Stimulated activated CD8-positive, alpha-beta memory T cell treated with anti-CD3 and anti-CD28 coated beads, Interleukin-7, amount 100 ng/mL, for 48 hours (primary cell): ENCODE results near the gene SORCS2.

ENCODE experiments used
- DNase-seq, 2 donors: peaks; one replicate each; pipeline ENCODE4 v3.0.0-alpha.2; 2020; ENCODE audit warnings: low read depth in 1 of 2; ENCODE audit errors: extremely low read depth in 1 of 2

Gene SORCS2

GRCh38 chr4:7733801-7734650 lies 541.7 kb downstream of the SORCS2 start:
- no peak for DNase-seq

DNA sequence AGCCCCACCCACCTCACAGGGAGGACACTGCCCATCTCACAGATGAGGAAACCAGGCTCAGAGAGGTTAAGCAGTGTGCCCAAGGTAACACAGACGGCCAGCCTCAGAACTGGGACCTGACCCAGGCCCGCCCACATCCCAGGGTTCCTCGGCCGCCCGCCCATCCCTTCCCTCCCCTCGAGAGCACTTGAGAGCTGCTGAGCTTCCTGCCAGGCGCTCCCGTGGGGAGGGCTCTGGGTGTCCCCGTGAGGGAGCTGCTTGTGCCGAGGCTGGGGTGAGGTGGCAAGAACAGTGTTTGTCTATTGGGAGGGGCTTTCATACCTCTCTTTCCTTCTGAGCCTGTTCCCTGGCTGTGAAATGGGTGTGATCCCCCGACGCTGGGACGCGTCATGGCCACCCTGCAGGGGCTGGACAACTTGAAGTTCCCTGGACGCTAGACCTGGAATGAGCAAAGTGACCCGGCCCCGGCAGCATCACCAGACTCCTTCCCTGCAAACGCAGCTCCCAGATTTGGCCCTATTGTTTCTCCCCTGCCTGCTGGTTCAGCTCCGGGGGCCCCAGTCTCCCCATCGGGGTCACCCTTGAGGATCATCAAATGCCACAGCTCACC lies 542.4 kb downstream of the SORCS2 start:
- no peak for DNase-seq

DNA sequence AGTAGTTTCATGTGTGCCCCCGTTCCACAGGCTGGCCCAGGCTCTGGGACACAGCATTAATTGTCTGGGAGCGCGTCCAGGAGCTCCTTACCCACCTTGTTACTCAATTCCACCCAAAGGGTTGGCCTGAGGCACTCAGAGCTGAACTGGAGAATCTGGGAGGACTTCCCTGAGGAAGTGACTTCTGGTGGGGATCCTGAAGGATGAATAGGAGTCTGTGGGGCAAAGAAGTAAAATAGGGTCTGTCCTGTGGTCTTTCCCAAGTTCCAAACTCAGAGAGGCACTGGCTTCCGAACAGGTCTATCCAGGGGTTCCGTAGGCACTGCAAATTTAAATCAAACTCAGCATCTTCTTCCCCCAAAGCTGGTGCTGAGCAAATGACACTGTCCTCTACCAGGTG lies 543.1 kb downstream of the SORCS2 start:
- DNase-seq, result no peak

DNA sequence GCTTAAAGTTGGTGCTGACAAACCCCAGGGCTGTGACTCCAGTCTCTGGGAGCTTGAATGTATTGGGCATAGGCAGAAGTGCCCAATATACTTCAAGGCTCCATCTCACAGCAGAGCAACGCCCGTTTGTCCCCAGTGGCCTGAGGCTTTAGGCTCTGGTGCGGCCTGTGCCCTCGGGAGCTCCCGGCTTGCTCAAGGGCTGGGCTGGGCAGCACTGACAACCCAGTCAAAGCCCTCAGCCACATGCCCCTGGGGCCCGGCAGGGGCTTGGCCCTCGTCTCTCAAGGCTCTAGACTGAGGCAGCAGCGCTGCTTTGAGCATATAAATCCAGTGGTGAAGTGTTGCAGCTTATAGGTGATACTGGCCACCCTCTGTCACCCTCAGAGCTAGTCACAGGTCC lies 543.6 kb downstream of the SORCS2 start:
- no peak for DNase-seq

GRCh38 chr4:7736436-7737267 lies 544.3 kb downstream of the SORCS2 start:
- no peak for DNase-seq

DNA sequence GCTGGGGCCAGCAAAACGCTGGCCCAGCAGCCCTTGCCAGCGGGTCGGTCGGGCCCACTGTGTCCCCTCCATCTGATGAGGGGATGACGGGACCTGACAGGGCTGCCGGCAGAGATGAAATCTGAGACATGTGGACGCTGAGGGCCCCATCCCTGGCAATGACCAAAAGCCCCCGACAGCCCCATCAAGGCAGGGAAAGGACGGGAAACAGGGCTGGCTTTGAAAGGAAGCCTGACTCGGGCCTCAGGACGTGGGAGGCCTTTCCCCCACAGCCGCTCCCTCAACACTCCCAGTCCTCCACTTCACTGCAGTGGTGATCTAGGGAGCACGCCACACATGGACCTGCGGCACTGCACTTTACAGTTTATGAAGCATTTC lies 544.9 kb downstream of the SORCS2 start:
- no peak for DNase-seq

DNA sequence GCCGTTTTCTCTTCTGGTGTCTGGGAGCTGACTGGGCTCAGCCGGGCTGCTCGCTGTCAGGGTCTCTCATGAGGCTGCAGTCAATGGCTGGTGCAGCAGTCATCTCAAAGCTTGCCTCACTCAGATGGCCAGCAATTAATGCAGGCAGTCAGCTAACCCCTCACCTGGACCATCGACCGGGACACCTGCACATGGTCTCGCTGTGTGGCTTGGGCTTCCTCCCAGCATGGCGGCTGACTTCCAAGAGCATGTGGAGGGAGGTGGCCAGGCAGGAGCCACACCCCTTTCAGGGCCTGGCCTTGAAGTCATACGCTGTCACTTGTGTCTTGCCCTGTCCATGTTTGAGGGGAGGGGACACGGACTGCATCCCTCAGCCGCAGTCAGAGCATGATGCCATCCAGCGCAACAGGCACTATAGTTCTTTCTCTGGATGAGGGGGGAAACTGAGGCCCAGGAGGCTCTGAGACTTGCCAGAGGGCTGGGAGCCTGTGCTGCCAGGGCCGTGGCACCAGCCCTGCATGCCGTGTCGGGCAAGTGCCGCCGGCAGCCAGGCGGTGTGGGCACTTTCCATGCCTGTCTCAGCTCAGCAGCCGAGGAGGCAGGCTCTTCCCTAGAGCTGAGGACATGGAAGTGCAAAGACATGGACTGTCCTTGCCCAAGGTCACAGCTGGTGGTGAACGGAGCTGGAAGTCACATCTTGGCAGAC lies 545.6 kb downstream of the SORCS2 start:
- no peak for DNase-seq

DNA sequence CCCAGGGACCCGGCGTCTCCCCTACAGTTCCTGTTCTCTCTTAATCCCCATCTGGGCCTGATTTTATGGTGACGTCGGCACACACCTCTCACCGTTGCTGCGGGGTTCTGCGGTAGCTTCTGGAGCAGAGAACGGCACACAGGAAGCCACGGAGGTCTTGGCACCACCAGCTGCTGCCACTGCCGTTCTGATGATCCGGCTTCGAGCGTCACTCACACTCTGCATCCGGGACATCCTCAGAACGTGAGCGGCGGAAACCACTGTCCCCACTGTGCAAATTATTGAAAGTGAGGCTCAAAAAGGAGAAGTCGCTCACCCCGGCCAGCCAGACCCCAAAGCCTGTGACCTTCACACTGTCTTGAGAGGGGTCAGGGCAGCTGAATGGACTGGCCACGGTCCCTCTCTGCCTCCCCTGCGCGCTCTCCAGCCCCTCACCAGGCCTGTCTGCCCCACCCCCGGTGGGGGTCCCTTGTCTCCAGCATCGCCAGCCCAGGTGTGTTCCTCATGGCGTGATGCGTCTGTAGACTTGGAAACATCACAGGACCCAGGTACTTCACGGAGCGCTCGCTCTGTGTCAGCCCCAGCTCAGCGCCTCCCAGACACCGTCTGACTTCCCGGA lies 546.2 kb downstream of the SORCS2 start:
- no peak for DNase-seq

- DNase-seq, result no peak
Measured at GRCh38 chr4:7739077-7739917, 547.0 kb downstream of the SORCS2 start.

GRCh38 chr4:7739918-7740865 lies 547.9 kb downstream of the SORCS2 start:
- DNase-seq, result no peak

- DNase-seq, result no peak
Measured at GRCh38 chr4:7740866-7741525, 548.7 kb downstream of the SORCS2 start.

DNA sequence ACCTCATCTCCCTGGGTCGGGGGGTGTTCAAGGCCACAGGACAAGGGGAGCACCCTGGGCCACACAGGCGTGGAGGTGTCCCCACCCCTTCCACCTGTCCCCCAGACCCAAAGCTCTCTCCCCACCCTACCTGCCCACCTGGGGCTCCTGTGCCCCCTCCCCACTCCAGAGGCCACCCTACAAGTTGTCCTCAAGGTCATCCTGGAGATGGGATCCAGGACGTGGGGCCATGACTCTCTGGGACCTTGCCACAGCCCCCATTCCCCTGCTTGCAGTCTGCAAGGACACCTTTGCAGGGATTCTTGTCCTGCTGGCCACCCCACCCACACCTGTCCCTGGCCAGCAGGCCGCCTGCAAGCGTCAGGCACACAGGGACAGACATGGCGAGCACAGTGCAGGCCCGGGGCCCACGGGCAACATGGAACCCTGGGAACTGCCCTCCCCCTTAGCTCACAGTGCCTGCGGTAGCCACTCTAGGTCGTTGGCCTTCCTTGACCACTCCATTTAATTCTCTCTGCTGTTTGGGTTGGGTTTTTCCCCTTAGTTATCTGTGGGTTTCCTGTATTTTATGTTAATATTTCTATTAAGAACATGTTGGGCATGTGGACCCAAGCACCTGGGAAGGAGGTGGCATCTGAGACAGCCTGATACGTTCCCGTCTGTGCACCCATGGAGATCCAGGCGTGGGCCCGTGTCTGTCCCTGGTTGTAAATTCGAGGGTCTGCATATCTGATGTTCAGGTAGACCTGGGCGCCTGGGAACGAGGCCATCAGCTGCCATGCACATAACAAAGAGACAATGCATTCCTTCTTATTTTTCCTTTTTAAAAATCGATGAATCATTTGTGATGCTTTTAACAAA lies 549.8 kb downstream of the SORCS2 start:
- DNase-seq, result no peak

- no peak for DNase-seq
Measured at GRCh38 chr4:7742807-7743280, 550.5 kb downstream of the SORCS2 start.

DNA sequence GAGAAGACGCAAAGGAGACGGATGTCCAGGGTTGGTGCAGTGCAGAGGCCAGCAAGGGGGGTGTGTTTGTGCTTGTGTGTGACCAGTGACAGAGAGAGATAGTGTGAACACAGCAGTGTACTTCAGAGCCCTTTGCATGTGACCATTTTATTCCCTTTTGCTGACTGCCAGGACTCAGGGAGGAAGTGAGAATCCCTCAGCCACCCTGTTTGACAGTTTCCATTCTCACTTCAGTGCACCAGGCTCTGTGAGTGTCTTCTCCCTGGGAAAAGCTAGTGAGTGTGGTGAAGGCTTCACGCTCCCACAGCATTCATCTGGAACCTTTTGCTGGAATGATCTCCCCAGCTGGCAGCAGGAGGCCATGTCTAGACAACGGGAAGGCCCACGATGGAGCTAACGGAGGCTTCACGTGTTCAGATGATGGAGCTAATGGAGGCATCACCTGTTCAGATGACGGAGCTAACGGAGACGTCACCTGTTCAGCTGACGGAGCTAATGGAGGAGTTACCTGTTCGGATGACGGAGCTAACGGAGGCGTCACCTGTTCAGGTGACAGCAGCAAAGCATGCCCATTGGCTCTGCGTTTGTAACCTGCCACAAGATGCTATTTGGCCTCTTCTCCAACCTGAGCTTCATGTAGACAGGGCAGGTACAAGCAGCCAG lies 551.9 kb downstream of the SORCS2 start:
- DNase-seq, result no peak

- DNase-seq, result no peak
Measured at GRCh38 chr4:7745301-7745885, 553.1 kb downstream of the SORCS2 start.
